Right lobe of liver (tissue), 4 donors: Measurements from ENCODE around the gene IGSF11.

Experiments
- CTCF ChIP-seq, 4 donors: fragments of 200-600 bp in 3 of 4; fragments of 450-650 bp in 1 of 4; IDR thresholded peaks; one replicate each; pipeline versions ENCODE4 v1.5.1 to v1.8.0; 2016 to 2022; ENCODE audit warnings: antibody characterized with exemption in 4 of 4, mild to moderate bottlenecking in 2 of 4
- POLR2A ChIP-seq: fragments of 450-650 bp; IDR thresholded peaks from one replicate; pipeline ENCODE4 v1.6.1; 2017; ENCODE audit warnings: antibody characterized with exemption, mild to moderate bottlenecking
- donor health status: DM: no; HTN: no; CAD: no.
- donor health status: DM: no; HTN: no; CAD: no.
- donor health status: DM: no; HTN: yes; CAD: no.

- TF ChIP-seq CTCF (IDR thresholded peaks at IDR 0.05) (no peak), POLR2A (no peak)
Measured at GRCh38 chr3:118931996-118932395, 102.7 kb downstream of the IGSF11 start.
